HepG2 (cell line): Measurements from ENCODE around the gene ARAP1. TPM values are rescaled to one million over a fixed set of nuclear protein-coding genes. Genes with fewer than 3 reads are reported as not detected.

Source experiments
- ATAC-seq: fragments of 200-7000 bp; cut with Tn5 transposase; 3 replicates; pipeline ENCODE4 v1.9.1; 2020; ENCODE audit warnings: mild to moderate bottlenecking, moderate library complexity
- BruUV-seq: library from RNA; stranded (reverse); fragments of 400-500 nt; replicated peaks from 2 replicates; lab custom pipeline; 2021; lab: Mats Ljungman, UMichigan
- CTCF ChIA-PET: fragments of 300-600 bp; formaldehyde crosslinking; extraction: SDS; loops from one replicate; lab custom pipeline; 2021; ENCODE audit warnings: low total read pairs, inconsistent platforms, low intra/inter-chr PET ratio; lab: Yijun Ruan, JAX
- POLR2A ChIA-PET: fragments of 350-600 bp; sonication (Branson Sonifier 250); formaldehyde crosslinking; loops from one replicate; lab custom pipeline; 2020; ENCODE audit warnings: antibody characterized with exemption, inconsistent platforms; lab: Yijun Ruan, JAX
- DNase-seq: peaks from one replicate; pipeline ENCODE4 v3.0.0-alpha.2; 2015; ENCODE audit warnings: low spot score
- FAIRE-seq: peaks from 3 replicates; lab custom pipeline; 2011; peaks lifted over from hg19 to GRCh38; lab: Jason Lieb, UNC
- H2AFZ ChIP-seq: one replicate; pipeline ENCODE4 v1.6.1; 2011; ENCODE audit warnings: low read length, inconsistent platforms
- H3K27ac ChIP-seq: fragments of 300-600 bp; 3 replicates; pipeline ENCODE4 v1.8.0; 2011; ENCODE audit warnings: mixed run types, mild to moderate bottlenecking, mixed read lengths, low read length, inconsistent platforms; ENCODE audit not compliant: insufficient read depth; ENCODE audit errors: extremely low read length
- H3K27me3 ChIP-seq, 2 experiments: fragments of 200-600 bp in 1 of 2; 2 replicates in 1 of 2; 3 replicates in 1 of 2; pipeline versions ENCODE4 v1.6.0 to v1.8.0; 2011; ENCODE audit warnings: low read length in 2 of 2, mild to moderate bottlenecking in 2 of 2, moderate library complexity in 2 of 2, inconsistent platforms in 1 of 2; ENCODE audit not compliant: insufficient read depth in 2 of 2, control insufficient read depth in 1 of 2
- H3K36me3 ChIP-seq, 2 experiments: fragments of 200-600 bp in 1 of 2; replicated peaks in 1 of 2; 2 replicates in 1 of 2; 3 replicates in 1 of 2; pipeline versions ENCODE4 v1.5.1 to v1.8.0; 2011; ENCODE audit warnings: low read length in 2 of 2, inconsistent platforms in 1 of 2; ENCODE audit not compliant: insufficient read depth in 2 of 2, control insufficient read depth in 1 of 2
- H3K4me1 ChIP-seq: 2 replicates; pipeline ENCODE4 v1.5.1; 2012; ENCODE audit warnings: low read length, inconsistent platforms; ENCODE audit not compliant: insufficient read depth
- H3K4me2 ChIP-seq: 2 replicates; pipeline ENCODE4 v1.6.0; 2011; ENCODE audit warnings: low read depth, low read length, inconsistent platforms
- H3K4me3 ChIP-seq, 3 experiments: fragments of 200-600 bp in 1 of 3; sonication (generic), shearing (Covaris generic) in 1 of 3; replicated peaks in 1 of 3; 2 replicates each; pipeline ENCODE4 v1.5.1; 2011 to 2016; ENCODE audit warnings: low read length in 3 of 3, inconsistent platforms in 2 of 3, low read depth in 2 of 3, mild to moderate bottlenecking in 2 of 3, control low read depth in 1 of 3, mixed read lengths in 1 of 3; ENCODE audit not compliant: insufficient read depth in 1 of 3
- H3K79me2 ChIP-seq: one replicate; pipeline ENCODE4 v1.6.1; 2011; ENCODE audit warnings: low read length, inconsistent platforms; ENCODE audit not compliant: insufficient read depth
- H3K9ac ChIP-seq: 2 replicates; pipeline ENCODE4 v1.6.0; 2011; ENCODE audit warnings: mild to moderate bottlenecking, low read depth, low read length, inconsistent platforms; ENCODE audit not compliant: insufficient read depth
- H3K9me3 ChIP-seq: 2 replicates; pipeline ENCODE4 v1.5.1; 2012; ENCODE audit warnings: mild to moderate bottlenecking, low read length
- H4K20me1 ChIP-seq: 2 replicates; pipeline ENCODE4 v1.6.0; 2011; ENCODE audit warnings: inconsistent platforms, mild to moderate bottlenecking, low read length, moderate library complexity; ENCODE audit not compliant: insufficient read depth
- CREB3 ChIP-seq: sonication (generic); formaldehyde crosslinking; IDR thresholded peaks from 2 replicates; pipeline ENCODE4 v1.5.0; 2020; ENCODE audit warnings: missing genetic modification reagents
- FUBP1 ChIP-seq: sonication (generic); formaldehyde crosslinking; IDR thresholded peaks from 2 replicates; pipeline ENCODE4 v1.5.1; 2020; ENCODE audit warnings: missing genetic modification reagents, mild to moderate bottlenecking, borderline replicate concordance
- PREB ChIP-seq: sonication (generic); formaldehyde crosslinking; IDR thresholded peaks from 2 replicates; pipeline ENCODE4 v1.4.0; 2020; ENCODE audit warnings: missing genetic modification reagents
- ZMYM3 ChIP-seq: sonication (generic); formaldehyde crosslinking; IDR thresholded peaks from 2 replicates; pipeline ENCODE4 v1.5.1; 2020; ENCODE audit warnings: mild to moderate bottlenecking, missing genetic modification reagents
- ZNF33A ChIP-seq: sonication (generic); formaldehyde crosslinking; IDR thresholded peaks from 2 replicates; pipeline ENCODE4 v1.5.1; 2020; ENCODE audit warnings: missing genetic modification reagents, mild to moderate bottlenecking, moderate library complexity, borderline replicate concordance
- ZNF451 ChIP-seq: sonication (generic); formaldehyde crosslinking; IDR thresholded peaks from 2 replicates; pipeline ENCODE4 v1.5.0; 2020; ENCODE audit warnings: mild to moderate bottlenecking, missing genetic modification reagents
- ZNF558 ChIP-seq: sonication (generic); formaldehyde crosslinking; IDR thresholded peaks from 2 replicates; pipeline ENCODE4 v1.9.0; 2022; ENCODE audit warnings: mild to moderate bottlenecking, missing genetic modification reagents, borderline replicate concordance
- ZNF781 ChIP-seq: sonication (generic); formaldehyde crosslinking; IDR thresholded peaks from 2 replicates; pipeline ENCODE4 v1.5.1; 2020; ENCODE audit warnings: borderline replicate concordance, mild to moderate bottlenecking, missing genetic modification reagents; ENCODE audit errors: not compliant biosample characterization
- WGBS: methylation state at CpG from one replicate; pipeline ENCODE4 v1.1.6; 2017; ENCODE audit warnings: low lambda C conversion rate; 5-methylcytosine and 5-hydroxymethylcytosine counted together
- in situ Hi-C: cut with HindIII; loops from 2 replicates; pipeline ENCODE4 v1.10.0; 2017; ENCODE audit warnings: low pct_unique_long_range_greater_than_20kb; ENCODE audit not compliant: extremely low pct_ligation_motif_present
- intact Hi-C: fragments of 100-400 bp; cut with micrococcal nuclease; formaldehyde crosslinking; loops from one replicate; pipeline ENCODE4 v1.10.0; 2022; ENCODE audit not compliant: unreplicated experiment
- polyA plus RNA-seq, 8 experiments: library from polyadenylated mRNA; depleted of rRNA in 3 of 8; stranded (reverse) in 7 of 8; unstranded in 1 of 8; fragments of >200 nt; fragmentation: Illumina TruSeq in 4 of 8; extraction: Trizol in 4 of 8; gene quantifications; 2 replicates each; pipeline versions ENCODE4 v1.2.1 to v1.2.3, GENCODE V29; 2011 to 2016; ENCODE audit warnings: low read depth in 4 of 8, missing spikeins in 1 of 8, mixed read lengths in 1 of 8; ENCODE audit not compliant: insufficient read depth in 1 of 8
- total RNA-seq, 5 experiments: library from RNA; depleted of rRNA; stranded (reverse); fragments of >200 nt; fragmentation: Illumina TruSeq; extraction: Trizol; gene quantifications; 2 replicates each; pipeline ENCODE4 v1.2.3, GENCODE V29; 2016; ENCODE audit warnings: low read depth in 1 of 5

Gene ARAP1
- total and polyA plus RNA-seq, 2 of the 13 experiments (the other 11 are each of a cell fraction or from before 2014, with no cell fraction given) = 43.2 to 55.5 TPM

- intact Hi-C loops (no loop called here), in situ Hi-C loops (no loop called here)
- 0% methylated on average over 3 of the region's 3 CpGs for WGBS
- ChIA-PET CTCF (no interaction called here), POLR2A (no interaction called here)
- Histone ChIP-seq H3K4me1 (no peaks in the 10 kb centered on the region), H3K27me3 (peaks cover 5 to 38% of the 10 kb centered on the region in 2 experiments; a peak in 3 of 5 replicates), H3K36me3 (no peaks in the 10 kb centered on the region), H3K4me3 (no peak overlapping the region), H2AFZ (no peak overlapping the region), H4K20me1 (no peaks in the 10 kb centered on the region), H3K9me3 (no peaks in the 10 kb centered on the region), H3K79me2 (no peaks in the 10 kb centered on the region), H3K4me2 (no peak overlapping the region), H3K9ac (no peak overlapping the region), H3K27ac (no peak overlapping the region)
- DNase-seq (no peak), ATAC-seq (no peak), FAIRE-seq (no peak)
- no TSS peak for BruUV-seq
- no peak for TF ChIP-seq CREB3
- TF ChIP-seq PREB (CRISPR knock-in tag) = no peak
- TF ChIP-seq FUBP1 (CRISPR knock-in tag) = no peak
- no peak for TF ChIP-seq ZNF33A (CRISPR knock-in tag)
- TF ChIP-seq ZNF451 (CRISPR knock-in tag) = no peak
- no peak for TF ChIP-seq ZNF558 (CRISPR knock-in tag)
- TF ChIP-seq ZMYM3 (CRISPR knock-in tag) = no peak
- TF ChIP-seq ZNF781 = no peak
Measured at GRCh38 chr11:72653649-72654048, 98.6 kb downstream of the ARAP1 start.
